Activated CD4-positive, alpha-beta memory T cell treated with anti-CD3 and anti-CD28 coated beads for 36 hours (primary cell): ENCODE measurements around the gene TNFAIP8L2. TPM values are rescaled to one million over a fixed set of nuclear protein-coding genes. Genes with fewer than 3 reads are reported as not detected.
"Not testable (repeated sequence)": the region's sequence is repeated elsewhere in the genome, so short reads cannot be mapped to it uniquely, and the experiment has no call there.

Source experiments
- CTCF ChIA-PET: fragments of 350-600 bp; sonication (Branson Sonifier 250); formaldehyde crosslinking; loops from one replicate; lab custom pipeline; 2021; ENCODE audit warnings: antibody characterized with exemption, inconsistent platforms; lab: Charles Lee
- POLR2A ChIA-PET: fragments of 350-600 bp; sonication (Branson Sonifier 250); formaldehyde crosslinking; loops from one replicate; lab custom pipeline; 2021; ENCODE audit warnings: antibody characterized with exemption; lab: Charles Lee
- DNase-seq: peaks from one replicate; pipeline ENCODE4 v3.0.0-alpha.2; 2020
- H3K27ac Mint-ChIP-seq: one replicate; pipeline ENCODE4 v1.8.0; 2021; ENCODE audit warnings: mixed read lengths
- H3K27me3 Mint-ChIP-seq: one replicate; pipeline ENCODE4 v1.8.0; 2021; ENCODE audit warnings: mixed read lengths
- H3K36me3 Mint-ChIP-seq: one replicate; pipeline ENCODE4 v1.8.0; 2021; ENCODE audit warnings: mixed read lengths
- H3K4me1 Mint-ChIP-seq: one replicate; pipeline ENCODE4 v1.8.0; 2021; ENCODE audit warnings: low read depth, mixed read lengths
- H3K4me3 Mint-ChIP-seq: one replicate; pipeline ENCODE4 v1.8.0; 2021; ENCODE audit warnings: mild to moderate bottlenecking, mixed read lengths
- H3K9me3 Mint-ChIP-seq: one replicate; pipeline ENCODE4 v1.8.0; 2021; ENCODE audit warnings: mixed read lengths
- intact Hi-C: fragments of 100-400 bp; cut with micrococcal nuclease; formaldehyde crosslinking; loops from one replicate; pipeline ENCODE4 v1.15.1; 2023
- total RNA-seq, 2 experiments: library from RNA; stranded (reverse); gene quantifications; one replicate each; pipeline ENCODE4 v1.2.3, GENCODE V29; 2021

TNFAIP8L2 gene
- total RNA-seq, 2 experiments from 2014 or later: 24.2 to 26.7 TPM

GRCh38 chr1:151165738-151166504 is 9.5 kb downstream of the TNFAIP8L2 start, which contains the start of the genes LYSMD1 and SCNM1:
Gene LYSMD1, minus strand, starts transcription at chr1:151165902. Its CDS starts 644 bp downstream, at chr1:151165258.
Gene SCNM1, plus strand, starts transcription at chr1:151166144. Its CDS starts 9 bp downstream, at chr1:151166153.
- Mint-ChIP-seq H3K27ac (peak within 1 kb of the TSS; percentile 92), H3K36me3 (peaks cover 32% of the 10 kb centered on the region), H3K4me1 (peaks cover 49% of the 10 kb centered on the region), H3K4me3 (peak within 1 kb of the TSS; percentile 92), H3K27me3 (peaks cover 2% of the 10 kb centered on the region), H3K9me3 (no peaks in the 10 kb centered on the region)
- CTCF ChIA-PET: interaction anchor here (1.1 to 1.4 kb wide), 5 partner anchors 9 to 95 kb away, joined by 3 to 4 read pairs (median 4); partner anchors contain the start of genes GABPB2 and TNFAIP8L2
- POLR2A ChIA-PET: interaction anchor here (0.6 to 3.4 kb wide), 6 partner anchors 9 to 70 kb away, joined by 3 to 18 read pairs (median 6); partner anchors contain the start of genes TNFAIP8L2 and VPS72
- intact Hi-C loops: loop anchor here (1.0 to 2.0 kb wide), 6 partner anchors 9 to 115 kb away; partner anchors contain the start of genes GABPB2, PIP5K1A, PSMD4 and VPS72
- DNase-seq: peak; percentile 99

- intact Hi-C loops: loop anchor here (1.0 kb wide), 2 partner anchors 24 to 115 kb away; partner anchors contain the start of gene VPS72
- ChIA-PET POLR2A (interaction anchor here (0.6 to 3.4 kb wide), 6 partner anchors 10 to 70 kb away, joined by 3 to 18 read pairs (median 6); partner anchors contain the start of genes TNFAIP8L2 and VPS72), CTCF (interaction anchor here (0.6 to 1.2 kb wide), 5 partner anchors 10 to 96 kb away, joined by 3 to 6 read pairs (median 3); partner anchors contain the start of genes GABPB2 and TNFAIP8L2)
- Mint-ChIP-seq H3K36me3 (peaks cover 30% of the 10 kb centered on the region), H3K27me3 (peaks cover 2% of the 10 kb centered on the region), H3K4me1 (peaks cover 46% of the 10 kb centered on the region), H3K27ac (peak overlapping the region; percentile 92), H3K9me3 (no peaks in the 10 kb centered on the region), H3K4me3 (peak overlapping the region; percentile 92)
- peak; percentile 19 for DNase-seq
These were observed 10.1 kb downstream of the TNFAIP8L2 start for GRCh38 chr1:151166505-151166956.

GRCh38 chr1:151167116-151167515 is 10.7 kb downstream of the TNFAIP8L2 start:
- intact Hi-C loops: no loop called here
- Mint-ChIP-seq H3K27ac (peak overlapping the region; percentile 92), H3K4me3 (peak overlapping the region; percentile 92), H3K4me1 (peaks cover 40% of the 10 kb centered on the region), H3K36me3 (peaks cover 26% of the 10 kb centered on the region), H3K9me3 (no peaks in the 10 kb centered on the region), H3K27me3 (peaks cover 2% of the 10 kb centered on the region)
- CTCF ChIA-PET: interaction anchor here (0.6 to 1.0 kb wide), 2 partner anchors 10 to 68 kb away, joined by 3 to 6 read pairs; partner anchors contain the start of gene TNFAIP8L2
- POLR2A ChIA-PET: interaction anchor here (1.0 to 3.4 kb wide), 3 partner anchors 10 to 22 kb away, joined by 5 to 18 read pairs (median 6); partner anchors contain the start of genes TNFAIP8L2 and VPS72
- DNase-seq: no peak

DNA sequence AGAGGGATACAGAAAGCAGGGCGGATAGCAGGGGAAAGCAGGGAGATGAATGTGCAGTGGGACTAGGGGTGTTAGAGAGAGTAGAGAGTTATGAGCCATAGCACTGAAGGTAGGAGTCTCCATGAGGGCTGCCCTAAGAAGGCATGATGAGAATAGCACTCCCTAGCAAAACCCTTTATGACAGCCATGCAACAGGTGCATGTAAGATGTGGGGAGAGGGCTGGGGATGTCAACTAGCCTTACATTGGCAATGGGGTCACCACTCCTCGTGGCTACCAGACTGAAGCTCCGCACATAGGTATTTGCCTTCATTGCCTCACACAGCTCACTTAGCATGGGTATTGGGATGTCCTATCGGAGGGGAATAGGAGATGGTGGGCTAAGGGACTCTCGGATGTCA is 14.7 kb downstream of the TNFAIP8L2 start:
- Mint-ChIP-seq H3K4me1 (peaks cover 16% of the 10 kb centered on the region), H3K27me3 (no peaks in the 10 kb centered on the region), H3K36me3 (peaks cover 29% of the 10 kb centered on the region), H3K4me3 (no peak overlapping the region), H3K27ac (no peak overlapping the region), H3K9me3 (no peaks in the 10 kb centered on the region)
- intact Hi-C loops: no loop called here
- CTCF ChIA-PET: interaction anchor here (0.8 to 1.0 kb wide), 2 partner anchors 81 to 83 kb away, joined by 3 read pairs; no protein-coding TSS in a partner anchor
- POLR2A ChIA-PET: interaction anchor here (0.9 to 1.4 kb wide), 2 partner anchors 10 to 12 kb away, joined by 3 to 4 read pairs; no protein-coding TSS in a partner anchor
- DNase-seq: no peak

- intact Hi-C loops: no loop called here
- Mint-ChIP-seq H3K36me3 (peaks cover 31% of the 10 kb centered on the region), H3K4me1 (no peaks in the 10 kb centered on the region), H3K27me3 (no peaks in the 10 kb centered on the region), H3K9me3 (no peaks in the 10 kb centered on the region), H3K27ac (no peak overlapping the region), H3K4me3 (no peak overlapping the region)
- POLR2A ChIA-PET: no interaction called here
- DNase-seq: no peak
- CTCF ChIA-PET: interaction anchor here (1.0 kb wide), 1 partner anchor 19 kb away, joined by 3 read pairs; the partner anchor contains the start of gene TNFAIP8L2
These were observed 18.7 kb downstream of the TNFAIP8L2 start for GRCh38 chr1:151175041-151175741.

DNA sequence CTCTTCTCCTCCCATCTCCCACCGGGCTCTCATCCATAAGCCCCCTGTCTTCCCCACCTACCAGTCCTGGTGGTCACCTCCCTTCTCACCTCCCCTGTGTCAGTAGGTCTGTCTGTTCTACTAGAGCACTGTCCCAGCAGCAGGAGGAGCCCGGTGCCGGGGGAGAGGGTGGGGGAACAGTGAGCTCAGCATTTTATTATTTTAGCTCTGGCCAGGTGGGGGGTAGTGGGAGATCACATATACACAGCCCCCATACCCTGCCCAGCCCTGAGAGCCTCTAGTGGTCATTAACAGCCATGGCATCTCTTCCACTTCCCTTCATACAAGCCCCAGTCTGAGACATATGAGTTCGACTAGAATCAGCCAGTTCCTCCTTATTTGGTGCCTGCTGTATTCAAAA is 19.4 kb downstream of the TNFAIP8L2 start, which contains the start of gene TMOD4:
TMOD4 (minus strand) TSS at position 119 of the 400 bp plus-strand sequence. CDS start 1,106 bp downstream, outside the sequence.
- H3K4me1 Mint-ChIP-seq: no peaks in the 10 kb centered on the region
- no peaks in the 10 kb centered on the region for H3K27me3 Mint-ChIP-seq
- intact Hi-C loops: no loop called here
- ChIA-PET CTCF (interaction anchor here (1.0 to 1.1 kb wide), 2 partner anchors 14 to 19 kb away, joined by 3 to 5 read pairs; partner anchors contain the start of genes TNFAIP8L2 and VPS72), POLR2A (no interaction called here)
- peak within 1 kb of the TSS; percentile 55 for H3K27ac Mint-ChIP-seq
- H3K36me3 Mint-ChIP-seq: peaks cover 32% of the 10 kb centered on the region
- H3K9me3 Mint-ChIP-seq: no peaks in the 10 kb centered on the region
- no peak for DNase-seq
- no peak within 1 kb of the TSS for H3K4me3 Mint-ChIP-seq

GRCh38 chr1:151176514-151177045 is 20.1 kb downstream of the TNFAIP8L2 start:
- ChIA-PET CTCF (interaction anchor here (1.1 kb wide), 1 partner anchor 13 kb away, joined by 5 read pairs; the partner anchor contains the start of gene VPS72), POLR2A (no interaction called here)
- no peak for DNase-seq
- Mint-ChIP-seq H3K27ac (no peak overlapping the region), H3K27me3 (no peaks in the 10 kb centered on the region), H3K9me3 (no peaks in the 10 kb centered on the region), H3K4me3 (no peak overlapping the region), H3K4me1 (no peaks in the 10 kb centered on the region), H3K36me3 (peaks cover 37% of the 10 kb centered on the region)
- intact Hi-C loops: no loop called here

GRCh38 chr1:151184211-151184610 is 27.8 kb downstream of the TNFAIP8L2 start:
- no peaks in the 10 kb centered on the region for H3K9me3 Mint-ChIP-seq
- CTCF ChIA-PET: no interaction called here
- H3K27me3 Mint-ChIP-seq: no peaks in the 10 kb centered on the region
- DNase-seq: no peak
- no peak overlapping the region for H3K27ac Mint-ChIP-seq
- H3K36me3 Mint-ChIP-seq: peaks cover 39% of the 10 kb centered on the region
- H3K4me1 Mint-ChIP-seq: peaks cover 13% of the 10 kb centered on the region
- POLR2A ChIA-PET: interaction anchor here (0.5 kb wide), 1 partner anchor 26 kb away, joined by 5 read pairs; no protein-coding TSS in a partner anchor
- intact Hi-C loops: no loop called here
- no peak overlapping the region for H3K4me3 Mint-ChIP-seq

DNA sequence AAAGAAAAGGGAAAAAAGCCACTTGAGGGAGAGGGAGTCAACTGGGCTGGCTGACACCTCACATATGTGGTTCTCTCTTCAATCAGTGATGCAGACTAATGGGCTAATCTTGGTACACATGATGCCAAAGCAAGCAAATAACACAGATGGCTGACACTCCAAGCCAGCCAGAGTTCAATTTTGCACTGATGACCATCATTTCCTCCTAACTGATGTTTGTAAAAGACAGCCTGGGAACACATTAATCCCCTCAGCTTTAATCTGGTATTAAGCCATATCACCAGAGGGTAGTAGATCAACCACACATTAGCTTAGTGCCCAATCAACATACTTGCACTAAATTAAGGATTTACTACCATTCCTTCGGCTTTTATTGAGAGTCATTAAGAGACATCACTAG is 30.8 kb downstream of the TNFAIP8L2 start:
- Mint-ChIP-seq H3K4me3 (no peak overlapping the region), H3K36me3 (peaks cover 25% of the 10 kb centered on the region), H3K9me3 (no peaks in the 10 kb centered on the region), H3K27ac (no peak overlapping the region), H3K27me3 (no peaks in the 10 kb centered on the region), H3K4me1 (peaks cover 22% of the 10 kb centered on the region)
- intact Hi-C loops: no loop called here
- ChIA-PET POLR2A (interaction anchor here (1.3 kb wide), 1 partner anchor 12 kb away, joined by 4 read pairs; no protein-coding TSS in a partner anchor), CTCF (interaction anchor here (1.0 to 1.3 kb wide), 3 partner anchors 30 to 153 kb away, joined by 3 to 5 read pairs (median 4); partner anchors contain the start of gene TNFAIP8L2)
- no peak for DNase-seq

DNA sequence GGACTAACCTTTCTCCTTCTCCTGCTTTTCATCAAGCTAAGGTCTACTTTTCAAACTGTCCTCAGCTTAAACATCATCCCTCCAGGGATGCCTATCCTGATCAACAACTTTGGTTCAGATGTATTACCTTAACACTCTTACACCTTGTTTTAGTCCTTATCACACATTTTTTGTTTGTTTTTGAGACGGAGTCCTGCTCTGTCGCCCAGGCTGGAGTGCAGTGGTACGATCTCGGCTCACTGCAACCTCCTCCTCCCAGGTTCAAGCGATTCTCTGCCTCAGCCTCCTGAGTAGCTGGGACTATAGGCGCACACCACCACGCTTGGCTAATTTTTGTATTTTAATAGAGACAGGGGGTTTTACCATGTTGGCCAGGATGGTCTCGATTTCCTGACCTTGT is 32.2 kb downstream of the TNFAIP8L2 start:
- H3K27me3 Mint-ChIP-seq, intact Hi-C loops, DNase-seq, H3K9me3 Mint-ChIP-seq: not testable (repeated sequence)
- peak overlapping the region; percentile 97 for H3K4me3 Mint-ChIP-seq
- CTCF ChIA-PET: interaction anchor here (2.8 kb wide), 1 partner anchor 88 kb away, joined by 17 read pairs; no protein-coding TSS in a partner anchor
- H3K36me3 Mint-ChIP-seq: peaks cover 15% of the 10 kb centered on the region
- H3K4me1 Mint-ChIP-seq: peaks cover 22% of the 10 kb centered on the region
- POLR2A ChIA-PET: interaction anchor here (1.3 to 2.2 kb wide), 2 partner anchors 22 to 66 kb away, joined by 6 to 7 read pairs; partner anchors contain the start of gene PSMD4
- H3K27ac Mint-ChIP-seq: peak overlapping the region; percentile 94
